ENCODE results near the gene NTN3.
A peak's percentile ranks its signal among the peaks of the same experiment; 100 is the strongest.
"Not testable (repeated sequence)": the region's sequence is repeated elsewhere in the genome, so short reads cannot be mapped to it uniquely, and the experiment has no call there.

NTN3 gene

DNA sequence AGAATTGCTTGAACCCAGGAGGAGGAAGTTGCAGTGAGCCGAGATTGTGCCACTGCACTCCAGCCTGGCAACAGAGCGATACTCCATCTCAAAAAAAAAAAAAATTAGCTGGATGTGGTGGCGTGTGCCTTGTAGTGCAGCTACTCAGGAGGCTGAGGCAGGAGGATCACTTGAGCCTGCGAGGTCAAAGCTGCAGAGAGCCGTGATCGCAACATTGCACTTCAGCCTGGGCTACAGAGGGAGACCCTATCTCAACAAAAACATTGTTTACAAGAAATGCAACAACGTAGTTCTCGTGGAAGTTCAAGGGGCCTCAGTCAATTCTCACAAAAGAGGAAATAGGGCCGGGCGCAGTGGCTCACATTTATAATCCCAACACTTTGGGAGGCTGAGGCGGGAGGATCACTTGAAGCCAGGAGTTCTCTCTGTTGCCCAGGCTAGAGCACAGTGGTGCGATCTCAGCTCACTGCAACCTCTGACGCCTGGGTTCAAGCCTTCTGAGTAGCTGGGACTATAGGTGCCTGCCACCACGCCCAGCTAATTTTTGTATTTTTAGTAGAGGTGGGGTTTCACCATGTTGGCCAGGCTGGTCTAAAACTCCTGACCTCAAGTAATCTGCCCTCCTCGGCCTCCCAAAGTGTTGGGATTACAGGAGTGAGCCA, 29.8 kb upstream of the NTN3 start:
- not testable (repeated sequence) for DNase-seq

DNA sequence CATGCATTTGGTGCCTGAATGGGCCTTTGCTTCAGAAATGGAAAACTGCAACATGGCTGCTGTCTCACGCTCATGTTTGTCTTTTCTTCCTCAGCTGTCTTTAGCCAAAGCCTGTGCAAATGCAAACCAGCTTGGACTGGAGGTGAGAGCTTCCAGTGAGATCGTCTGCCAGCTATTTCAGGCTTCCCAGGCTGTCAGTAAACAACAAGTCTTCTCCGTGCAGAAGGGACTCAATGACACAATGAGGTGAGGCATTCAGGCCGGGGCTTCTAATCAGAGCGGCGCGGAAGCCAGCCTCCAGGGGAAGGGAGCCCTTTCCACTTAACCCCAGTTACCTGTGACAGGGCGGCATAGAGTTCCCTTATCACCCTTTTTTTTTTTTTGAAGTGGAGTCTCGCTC, 27.5 kb upstream of the NTN3 start:
- no peak for DNase-seq

DNA sequence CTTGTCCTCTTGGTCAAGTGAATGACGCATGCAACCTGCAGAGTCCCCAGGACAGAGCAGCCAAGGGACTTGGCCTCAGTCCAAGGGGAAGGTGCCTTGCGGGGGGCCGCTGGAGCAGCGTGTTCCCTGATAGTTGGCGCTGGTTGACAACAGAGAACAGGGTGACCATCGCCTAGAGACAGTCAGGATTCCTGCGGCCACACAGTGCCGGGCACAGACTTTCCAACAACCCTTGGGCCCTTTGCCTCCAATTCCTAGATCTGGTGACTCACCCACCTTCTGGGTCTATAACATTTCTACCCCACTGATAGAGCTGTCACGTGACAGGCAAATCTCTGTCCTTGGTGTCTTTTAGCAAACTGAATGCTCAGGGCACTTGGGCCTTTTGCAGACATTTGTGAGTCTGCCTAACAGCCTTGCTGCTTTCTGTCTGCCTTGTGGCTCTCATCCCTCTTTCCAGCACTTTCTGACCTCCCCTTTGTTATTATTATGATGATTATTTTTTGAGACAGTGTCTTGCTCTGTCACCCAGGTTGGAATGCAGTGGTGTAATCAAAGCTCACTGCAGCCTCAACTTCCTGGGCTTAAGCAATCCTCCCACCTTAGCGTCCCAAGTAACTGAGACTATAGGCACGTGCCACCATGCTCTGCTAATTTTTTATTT, 23.0 kb upstream of the NTN3 start:
- no peak for DNase-seq

DNA sequence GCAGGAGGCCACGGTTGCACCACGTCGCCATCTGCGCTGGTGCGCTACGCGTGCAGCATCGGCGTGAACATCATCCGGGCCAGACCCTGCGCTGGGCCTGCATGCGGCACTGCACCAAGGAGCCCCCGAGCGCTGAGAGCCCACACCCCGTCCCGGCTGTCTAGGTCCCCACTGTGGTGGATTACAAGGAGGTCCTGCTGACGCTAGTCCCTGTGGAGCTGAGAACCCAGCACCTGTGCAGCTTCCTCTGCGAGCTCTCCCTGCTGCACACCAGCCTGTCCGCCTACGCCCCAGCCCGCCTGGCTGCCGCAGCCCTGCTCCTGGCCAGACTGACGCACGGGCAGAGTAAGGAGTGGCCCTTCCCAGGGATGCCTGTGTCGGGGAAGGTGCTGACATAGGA, 22.0 kb upstream of the NTN3 start:
- no peak for DNase-seq

DNA sequence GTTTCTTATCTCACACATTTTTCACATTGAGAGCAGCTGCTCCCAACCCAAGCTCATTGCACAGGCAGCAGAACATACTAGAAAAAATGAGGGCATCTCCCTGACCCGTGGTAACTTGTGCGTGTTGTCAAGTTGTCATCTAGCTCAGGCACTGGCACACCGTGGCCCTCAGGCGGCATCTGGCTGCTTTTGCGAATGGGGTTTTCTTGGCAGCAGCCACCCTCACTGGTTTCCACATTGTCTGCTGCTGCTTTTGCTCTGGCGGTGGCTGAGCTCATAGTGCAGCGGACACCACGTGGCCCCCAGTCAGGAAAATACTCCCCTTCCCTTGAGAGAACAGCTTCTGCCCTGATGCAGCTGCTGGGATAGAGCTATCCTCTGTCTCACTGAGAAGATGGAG, 20.6 kb upstream of the NTN3 start:
- no peak for DNase-seq

DNA sequence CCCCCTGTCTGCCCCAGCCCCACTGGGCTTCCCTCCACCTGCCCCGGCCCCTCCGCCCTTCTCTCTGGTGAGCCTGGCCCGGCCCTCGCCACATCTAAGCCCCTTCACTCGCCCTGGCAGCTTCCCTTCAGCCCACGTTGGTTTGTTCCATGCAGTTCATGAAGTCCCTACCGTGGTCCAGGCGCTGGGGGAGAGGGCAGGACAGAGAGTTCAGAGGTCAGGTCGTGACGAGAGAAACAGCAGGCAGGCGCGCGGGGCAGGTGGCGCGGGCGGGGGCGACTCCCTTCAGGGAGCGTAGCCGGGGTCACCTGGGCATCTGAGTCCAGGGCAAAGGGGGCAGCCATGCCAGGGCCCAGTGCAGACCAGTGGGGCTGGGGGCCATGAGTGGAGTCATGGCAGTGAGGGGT, 20.1 kb upstream of the NTN3 start:
- DNase-seq = no peak

DNA sequence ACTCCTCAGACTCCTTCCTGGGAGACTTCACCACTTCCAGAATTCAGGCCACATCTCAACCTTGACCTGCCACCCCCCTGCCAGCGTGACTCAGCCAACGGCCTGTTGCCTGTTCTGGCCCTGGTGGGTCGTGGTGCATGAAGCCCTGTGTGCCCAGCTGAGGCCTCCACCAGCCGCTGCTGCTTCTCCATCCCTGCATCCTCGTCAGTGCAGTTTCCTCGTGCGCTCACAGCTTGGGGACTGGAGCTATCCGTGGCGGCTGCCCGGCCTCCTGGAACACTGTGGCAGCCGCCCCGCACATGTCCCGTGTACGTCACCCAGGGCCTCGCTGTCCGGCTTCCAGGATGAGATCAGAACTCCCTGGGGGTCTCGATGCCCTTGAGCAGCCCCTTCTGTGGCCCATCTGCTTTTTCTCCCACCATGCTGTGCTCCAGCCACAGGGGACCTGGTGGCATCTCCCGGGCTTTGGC, 19.2 kb upstream of the NTN3 start:
- DNase-seq = no peak

DNA sequence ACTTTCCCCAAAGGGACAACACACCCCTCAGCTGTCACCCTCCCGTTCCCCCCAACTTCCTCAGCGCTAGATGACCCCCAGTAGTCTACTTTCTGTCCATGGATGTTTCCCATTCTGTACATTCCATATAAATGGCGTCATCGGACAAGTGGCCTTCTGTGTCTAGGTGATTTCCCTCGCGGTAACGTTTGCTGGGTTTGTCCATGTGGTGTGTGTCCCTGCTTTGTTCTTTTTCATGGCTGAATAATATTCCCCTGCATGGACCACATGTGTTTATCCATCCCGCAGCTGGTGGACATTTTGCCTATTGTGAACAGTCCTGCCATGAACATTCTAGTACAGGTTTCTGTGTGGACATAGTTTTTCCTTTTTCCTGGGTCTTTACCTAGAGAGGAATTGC, 18.4 kb upstream of the NTN3 start:
- DNase-seq = no peak

DNA sequence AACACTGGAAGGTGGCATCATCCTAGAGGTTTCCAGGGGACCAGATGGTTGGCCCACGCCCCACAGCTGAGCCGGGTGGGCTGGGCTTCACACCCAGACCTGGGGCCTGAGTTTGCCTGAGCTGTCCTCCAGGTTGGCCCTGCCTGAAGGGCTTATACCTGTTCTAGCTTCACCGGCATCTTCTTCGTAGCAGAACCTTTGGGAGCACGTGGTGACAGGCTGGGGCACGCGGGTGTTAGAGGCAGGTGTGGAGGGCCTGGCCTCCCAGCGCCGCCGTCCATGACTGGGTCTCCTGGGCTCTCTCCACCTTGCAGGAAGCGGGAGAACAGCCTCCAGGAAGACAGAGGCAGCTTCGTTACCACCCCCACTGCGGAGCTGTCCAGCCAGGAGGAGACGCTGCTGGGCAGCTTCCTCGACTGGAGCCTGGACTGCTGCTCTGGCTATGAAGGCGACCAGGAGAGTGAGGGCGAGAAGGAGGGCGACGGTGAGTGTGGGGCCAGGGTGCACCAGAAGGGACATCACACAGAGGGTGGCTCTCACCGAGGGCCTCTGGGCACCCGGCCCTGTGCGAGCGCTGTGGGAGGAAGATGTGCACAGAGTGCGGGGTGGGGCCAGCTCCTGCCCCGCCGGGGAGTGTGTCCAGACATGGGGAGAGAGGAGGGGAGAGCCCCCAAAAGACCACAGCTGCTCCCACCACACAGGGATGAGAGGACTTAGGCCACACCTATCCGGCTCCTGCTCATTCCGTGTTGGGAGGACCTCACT, 15.8 kb upstream of the NTN3 start:
- DNase-seq = no peak

DNA sequence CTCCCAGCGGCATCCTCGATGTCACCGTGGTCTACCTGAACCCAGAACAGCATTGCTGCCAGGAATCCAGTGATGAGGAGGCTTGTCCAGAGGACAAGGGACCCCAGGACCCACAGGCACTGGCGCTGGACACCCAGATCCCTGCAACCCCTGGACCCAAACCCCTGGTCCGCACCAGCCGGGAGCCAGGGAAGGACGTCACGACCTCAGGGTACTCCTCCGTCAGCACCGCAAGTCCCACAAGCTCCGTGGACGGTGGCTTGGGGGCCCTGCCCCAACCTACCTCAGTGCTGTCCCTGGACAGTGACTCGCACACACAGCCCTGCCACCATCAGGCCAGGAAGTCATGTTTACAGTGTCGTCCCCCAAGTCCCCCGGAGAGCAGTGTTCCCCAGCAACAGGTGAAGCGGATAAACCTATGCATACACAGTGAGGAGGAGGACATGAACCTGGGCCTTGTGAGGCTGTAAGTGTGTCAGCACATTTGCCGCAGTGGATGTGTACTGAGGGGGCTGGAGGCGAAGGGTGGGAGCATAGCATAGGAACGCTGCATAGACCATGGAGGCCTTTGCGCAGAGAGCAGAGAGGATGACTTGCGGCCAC, 14.4 kb upstream of the NTN3 start:
- DNase-seq = no peak

DNA sequence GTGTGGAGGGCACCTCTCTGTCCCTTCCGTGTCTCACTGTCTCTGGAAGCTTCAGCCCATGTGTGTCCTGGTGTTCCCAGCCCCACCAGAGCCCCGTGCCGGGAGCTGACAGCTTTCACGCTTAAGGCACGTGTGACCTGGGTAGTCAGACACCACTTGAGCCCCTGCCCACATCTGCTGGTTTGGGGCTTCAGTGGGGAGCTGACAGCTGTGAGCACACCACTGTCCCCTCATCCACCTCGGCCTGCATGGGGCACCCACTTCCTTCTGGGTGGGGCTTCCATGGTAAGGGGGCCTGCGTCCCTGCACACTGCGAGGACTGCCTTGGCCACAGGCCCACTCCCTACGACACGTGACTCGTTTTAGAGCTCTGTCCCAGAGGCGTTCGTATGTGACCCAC, 13.8 kb upstream of the NTN3 start:
- no peak for DNase-seq

DNA sequence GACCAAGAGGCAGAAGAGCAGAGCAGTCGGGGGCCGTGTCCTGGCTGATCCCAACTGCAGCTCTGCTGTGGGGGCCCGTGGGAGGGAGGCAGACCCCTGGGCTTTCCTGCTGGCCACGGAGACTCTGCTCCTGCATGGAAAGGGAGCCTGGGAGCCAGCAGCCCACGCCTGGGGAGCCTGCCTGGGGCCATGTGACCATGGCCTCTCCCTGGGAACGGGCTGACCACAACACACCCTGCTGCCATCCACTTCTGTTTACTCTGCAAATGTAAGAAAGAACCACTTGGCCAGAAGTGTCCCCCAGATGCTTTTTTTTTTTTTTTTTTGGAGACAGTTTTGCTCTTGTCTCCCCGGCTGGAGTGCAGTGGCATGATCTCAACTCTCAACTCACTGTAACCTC, 13.2 kb upstream of the NTN3 start:
- DNase-seq = no peak

DNA sequence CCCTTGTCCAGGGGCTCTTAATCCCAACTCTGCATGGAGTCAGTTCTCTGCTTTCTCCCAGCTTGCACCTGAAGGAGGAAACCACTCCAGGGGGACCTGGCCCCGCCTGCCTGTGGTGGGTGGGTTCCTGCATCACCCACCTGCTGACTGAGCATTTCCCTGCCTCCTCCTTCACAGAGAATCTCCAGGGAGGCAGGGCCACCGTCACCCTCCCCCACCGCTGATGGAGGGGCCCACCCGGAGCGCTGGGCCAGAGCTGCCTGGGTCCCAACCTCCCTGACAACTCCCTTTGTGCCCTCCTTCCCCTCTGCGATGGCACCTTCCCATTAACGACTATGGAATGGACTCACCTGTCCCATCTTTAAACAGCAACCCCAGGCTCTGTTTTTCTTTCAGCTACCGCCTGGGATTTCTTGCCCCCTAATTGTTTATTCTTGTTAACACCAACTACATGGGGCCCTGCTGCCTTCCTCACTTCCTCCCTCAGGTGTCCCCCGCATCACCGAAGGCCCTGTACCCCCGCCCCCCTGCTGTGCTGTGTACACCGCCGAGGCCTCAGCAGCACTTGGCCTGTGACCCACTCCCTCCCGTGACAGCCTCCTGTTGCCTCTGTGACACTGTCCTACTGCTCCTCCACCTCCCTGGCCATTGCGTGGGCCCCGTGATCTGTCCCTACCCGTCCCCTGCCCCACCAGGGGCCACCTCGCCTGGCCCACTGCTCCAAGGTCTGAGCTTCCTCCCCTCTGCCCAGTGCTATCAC, 12.0 kb upstream of the NTN3 start:
- peak in 1 of 2 experiments; percentile 30 for DNase-seq

DNA sequence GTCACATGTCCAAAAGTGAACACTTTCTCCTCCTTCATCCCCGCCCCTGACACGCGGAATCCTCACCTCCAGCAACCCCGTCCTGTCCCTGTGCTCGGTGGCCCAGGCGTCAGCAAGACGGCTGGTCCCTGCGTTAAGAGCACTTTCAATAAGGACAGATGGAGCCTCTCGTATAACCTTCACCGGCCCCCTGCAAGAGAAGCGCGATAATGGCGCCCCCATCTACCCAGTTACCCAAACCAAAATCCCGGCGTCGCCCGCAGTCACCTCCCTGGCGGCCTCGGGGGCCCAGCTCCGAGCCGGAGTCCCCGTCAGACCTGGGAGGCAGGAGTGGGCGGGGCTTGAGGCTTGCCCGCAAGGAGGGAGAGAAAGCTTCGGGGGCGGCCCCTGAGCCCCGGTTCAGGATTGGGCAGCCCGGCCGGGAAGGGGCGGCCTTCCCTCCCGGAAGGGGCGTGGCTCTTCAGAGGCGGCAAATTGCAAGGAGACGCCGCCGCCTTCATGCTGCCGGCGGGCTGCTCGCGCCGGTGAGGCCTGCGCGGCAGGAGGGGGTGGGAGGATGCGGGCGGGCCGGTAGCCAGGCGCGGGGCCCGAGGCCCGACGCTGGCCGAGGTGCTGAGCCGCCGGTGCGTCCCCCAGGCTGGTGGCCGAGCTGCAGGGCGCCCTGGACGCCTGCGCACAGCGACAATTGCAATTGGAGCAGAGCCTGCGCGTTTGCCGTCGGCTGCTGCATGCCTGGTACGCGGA, 11.3 kb upstream of the NTN3 start, which contains the start of gene TEDC2:
TEDC2 (plus strand) TSS at position 463 of the 744 bp plus-strand sequence; CDS start at position 499, 36 bp downstream.
- DNase-seq = peak; percentile 98

DNA sequence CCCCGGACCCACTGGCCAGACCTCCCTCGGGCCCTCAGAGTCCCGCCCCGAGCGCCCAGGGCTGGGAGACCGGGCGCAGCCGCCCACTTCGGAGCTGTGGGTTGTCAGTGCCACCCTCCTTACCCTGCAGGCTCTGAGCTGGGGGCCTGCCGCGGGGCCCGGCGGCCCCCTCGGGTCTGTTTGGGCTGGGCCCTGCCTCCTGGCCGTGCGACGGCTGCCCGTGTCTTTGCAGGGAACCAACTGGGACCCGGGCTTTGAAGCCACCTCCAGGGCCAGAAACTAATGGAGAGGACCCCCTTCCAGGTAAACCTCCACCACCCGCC, 10.7 kb upstream of the NTN3 start:
- DNase-seq = no peak

DNA sequence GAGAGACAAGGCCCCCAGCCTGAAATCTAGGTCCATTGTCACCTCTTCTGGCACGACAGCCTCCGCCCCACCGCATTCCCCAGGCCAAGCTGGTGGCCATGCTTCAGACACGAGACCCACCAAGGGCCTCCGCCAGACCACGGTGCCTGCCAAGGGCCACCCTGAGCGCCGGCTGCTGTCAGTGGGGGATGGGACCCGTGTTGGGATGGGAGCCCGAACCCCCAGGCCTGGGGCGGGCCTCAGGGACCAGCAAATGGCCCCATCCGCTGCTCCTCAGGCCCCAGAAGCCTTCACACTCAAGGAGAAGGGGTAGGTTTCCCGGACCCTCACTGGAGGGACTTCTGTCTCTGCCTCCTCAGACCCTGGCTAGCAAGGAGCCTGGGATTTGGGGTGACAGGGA, 10.2 kb upstream of the NTN3 start:
- no peak for DNase-seq

DNA sequence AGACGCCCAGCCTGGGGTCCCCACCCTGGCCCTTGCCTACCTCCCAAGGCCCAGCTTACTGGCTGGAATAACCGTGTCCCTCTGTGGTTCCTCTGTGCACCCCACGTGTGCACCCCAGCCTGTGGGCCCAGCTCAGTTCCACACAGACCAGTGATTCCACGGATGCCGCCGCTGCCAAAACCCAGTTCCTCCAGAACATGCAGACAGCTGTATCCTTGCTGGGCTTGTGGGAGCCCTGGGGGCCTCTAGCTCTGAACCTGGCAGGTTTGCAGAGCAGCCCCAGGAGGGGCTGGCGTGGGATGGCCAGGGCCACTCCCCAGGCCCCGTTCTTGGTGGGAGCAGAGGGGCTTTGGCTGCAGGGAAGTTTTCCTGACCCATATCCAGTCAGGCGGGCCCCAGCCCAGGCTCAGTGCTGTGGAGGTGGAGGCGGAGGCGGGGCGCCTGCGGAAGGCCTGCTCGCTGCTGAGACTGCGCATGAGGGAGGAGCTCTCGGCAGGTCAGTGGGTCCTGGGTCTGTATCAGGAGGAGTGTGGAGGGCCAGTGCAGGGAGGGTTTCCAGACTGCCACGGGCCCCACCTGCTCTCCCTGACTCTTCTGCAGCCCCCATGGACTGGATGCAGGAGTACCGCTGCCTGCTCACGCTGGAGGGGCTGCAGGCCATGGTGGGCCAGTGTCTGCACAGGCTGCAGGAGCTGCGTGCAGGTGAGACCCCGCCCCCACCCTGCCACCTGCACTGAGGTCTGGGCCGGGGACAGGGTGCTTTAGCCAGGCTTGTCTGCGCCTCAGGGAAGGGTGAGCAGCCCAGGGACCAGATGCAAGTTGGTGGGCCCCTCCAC, 8.8 kb upstream of the NTN3 start:
- no peak for DNase-seq

DNA sequence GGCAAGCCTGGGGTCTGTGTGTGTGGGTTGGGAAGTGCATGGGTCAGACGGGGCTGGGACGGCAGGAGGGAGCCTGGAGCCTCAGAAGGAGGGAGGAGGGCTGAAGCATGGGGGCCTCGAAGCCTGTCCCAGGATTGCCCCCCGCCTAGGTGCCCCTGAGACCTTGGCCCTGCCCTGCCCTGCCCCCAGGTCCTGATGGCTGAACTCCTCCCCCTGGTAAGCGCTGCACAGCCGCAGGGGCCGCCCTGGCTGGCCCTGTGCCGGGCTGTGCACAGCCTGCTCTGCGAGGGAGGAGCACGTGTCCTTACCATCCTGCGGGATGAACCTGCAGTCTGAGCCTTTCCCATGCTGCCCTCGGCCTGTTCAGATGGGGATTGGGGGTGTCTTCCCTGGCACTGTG, 6.8 kb upstream of the NTN3 start:
- no peak for DNase-seq

DNA sequence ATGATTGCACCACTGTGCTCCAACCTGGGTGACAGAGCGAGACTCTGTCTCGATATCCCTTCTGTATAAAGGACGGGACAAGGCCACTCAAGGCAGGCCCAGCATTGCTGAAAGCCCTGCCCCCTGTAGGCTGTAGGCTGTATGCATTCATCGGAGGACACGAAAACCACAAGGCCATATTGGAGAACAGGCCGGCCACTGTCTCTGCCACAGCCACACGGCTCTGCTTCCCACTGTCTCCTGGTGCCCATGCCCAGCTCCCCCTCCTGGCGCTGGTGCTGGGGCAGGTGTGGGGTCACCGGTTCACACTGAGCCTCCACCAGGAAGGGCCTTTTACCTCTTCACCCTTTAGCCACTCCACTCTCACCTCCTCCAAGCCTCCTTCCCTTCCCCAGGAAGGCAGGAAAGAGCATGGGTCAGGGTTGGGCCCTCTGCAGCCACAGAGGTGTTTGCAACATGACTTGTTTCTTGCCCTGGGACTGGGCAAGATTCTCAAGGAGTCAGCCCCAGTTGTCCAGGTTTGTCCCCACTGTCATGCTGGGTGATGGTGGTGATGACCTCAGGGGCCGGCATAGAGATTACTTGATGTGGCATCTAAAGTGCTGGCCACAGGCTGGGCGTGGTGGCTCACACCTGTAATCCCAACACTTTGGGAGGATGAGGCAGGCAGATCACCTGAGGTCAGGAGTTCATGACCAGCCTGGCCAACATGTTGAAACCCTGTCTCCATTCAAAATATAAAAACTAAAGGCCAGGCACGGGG, 5.3 kb upstream of the NTN3 start:
- no peak for DNase-seq

All from activated T-cell treated with anti-CD3 and anti-CD28 coated beads, Interleukin-2, amount 50 U/mL, for 48 hours (primary cell).